NCI-H1092 (cell line): ENCODE results near the gene TAL2.

Experiments used
- DNase-seq: peaks from one replicate; lab custom pipeline; 2025; lab: John Stamatoyannopoulos, UW

TAL2 gene

DNA sequence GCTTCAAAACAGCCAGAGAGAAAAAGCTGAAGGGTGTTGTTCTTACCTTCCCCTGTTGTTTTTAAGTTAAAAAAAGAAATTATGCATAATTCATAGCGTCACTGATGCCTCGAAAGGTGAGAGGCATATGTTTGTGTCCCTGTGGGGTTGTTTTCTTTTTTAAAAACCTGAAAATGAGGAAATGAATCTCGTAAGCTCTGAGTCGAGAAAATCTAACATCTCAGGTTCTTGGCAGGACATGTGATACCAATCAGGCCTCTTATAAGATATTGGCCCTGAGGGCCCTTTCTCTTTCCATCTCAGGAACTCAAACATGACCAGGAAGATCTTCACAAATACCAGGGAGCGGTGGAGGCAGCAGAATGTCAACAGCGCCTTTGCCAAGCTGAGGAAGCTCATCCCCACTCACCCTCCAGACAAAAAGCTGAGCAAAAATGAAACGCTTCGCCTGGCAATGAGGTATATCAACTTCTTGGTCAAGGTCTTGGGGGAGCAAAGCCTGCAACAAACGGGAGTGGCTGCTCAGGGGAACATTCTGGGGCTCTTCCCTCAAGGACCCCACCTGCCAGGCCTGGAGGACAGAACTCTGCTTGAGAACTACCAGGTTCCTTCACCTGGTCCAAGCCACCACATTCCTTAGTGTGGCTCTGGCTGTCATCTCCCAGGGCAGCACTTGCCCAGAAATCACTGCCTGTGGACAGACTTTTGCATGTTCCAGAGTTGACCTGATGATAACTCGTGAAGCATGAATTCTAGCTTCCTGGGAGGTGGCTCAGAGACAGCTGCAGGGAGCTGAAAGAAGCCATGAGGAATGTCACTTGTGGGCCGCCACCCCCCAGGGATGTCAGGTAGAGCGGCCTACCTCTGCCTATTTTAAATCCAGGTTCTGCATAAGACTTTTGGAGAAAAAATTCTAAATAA lies at the start of gene TAL2:
Gene TAL2 (plus strand): TSS at position 274 of the 921 bp plus-strand sequence. CDS start 40 bp downstream, at position 314.
- DNase-seq, result no peak

DNA sequence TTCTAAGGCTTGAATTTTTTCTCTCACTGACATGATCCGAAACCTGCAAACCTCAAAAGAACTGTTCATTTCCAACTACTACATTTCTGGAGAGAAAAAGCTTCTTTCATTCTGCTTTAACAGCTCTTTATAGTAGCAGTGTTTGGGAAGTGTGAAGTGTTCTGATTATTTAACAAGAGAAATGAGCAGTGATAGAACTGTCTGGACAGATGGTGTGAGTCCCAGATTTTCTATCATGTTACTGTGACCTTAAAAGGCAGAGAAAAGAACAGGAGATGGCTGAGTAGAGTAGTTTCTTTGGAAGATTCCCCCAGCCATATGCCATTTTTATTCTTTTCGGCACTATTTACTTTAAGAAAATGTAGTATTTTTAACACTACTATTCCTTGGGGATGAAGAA lies 41.3 kb upstream of the TAL2 start:
- no peak for DNase-seq

DNA sequence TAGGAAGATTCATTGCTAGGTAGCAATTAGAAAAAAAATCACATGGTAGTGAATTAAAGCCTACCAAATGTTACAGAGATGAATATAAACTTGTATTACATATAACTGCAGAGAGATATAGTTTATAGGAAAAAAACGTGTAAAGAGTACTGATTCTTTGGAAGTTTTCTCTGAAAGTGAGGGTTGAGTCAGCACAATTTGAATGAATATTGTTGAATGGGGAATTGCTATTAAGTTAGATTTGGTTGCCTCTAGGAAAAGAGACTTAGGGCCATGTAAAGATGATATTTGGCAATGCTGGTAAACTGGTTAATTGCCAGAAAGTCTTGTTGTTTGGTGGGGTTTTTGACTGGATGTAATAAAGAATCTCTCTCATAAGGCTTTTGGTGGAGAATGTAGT lies 37.2 kb upstream of the TAL2 start:
- no peak for DNase-seq

DNA sequence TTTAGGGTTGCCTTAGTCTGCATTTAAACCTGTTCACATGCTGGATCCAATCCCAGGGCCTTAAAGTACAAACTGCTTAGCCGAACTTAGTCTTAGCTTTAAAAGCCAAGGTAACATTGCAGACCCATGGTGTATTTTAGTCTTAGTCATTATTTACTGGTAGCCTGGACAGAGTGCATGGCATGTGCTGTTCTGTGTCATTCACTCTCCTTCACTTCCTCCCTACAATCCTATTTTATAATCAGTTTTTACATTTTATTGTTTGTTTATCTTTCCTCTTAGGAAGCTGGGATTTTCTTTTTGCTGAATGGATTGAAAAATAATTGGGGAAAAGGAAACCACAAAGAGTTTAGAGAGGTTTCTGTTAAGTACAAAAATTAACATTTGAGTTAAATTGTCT lies 29.4 kb upstream of the TAL2 start:
- no peak for DNase-seq

DNA sequence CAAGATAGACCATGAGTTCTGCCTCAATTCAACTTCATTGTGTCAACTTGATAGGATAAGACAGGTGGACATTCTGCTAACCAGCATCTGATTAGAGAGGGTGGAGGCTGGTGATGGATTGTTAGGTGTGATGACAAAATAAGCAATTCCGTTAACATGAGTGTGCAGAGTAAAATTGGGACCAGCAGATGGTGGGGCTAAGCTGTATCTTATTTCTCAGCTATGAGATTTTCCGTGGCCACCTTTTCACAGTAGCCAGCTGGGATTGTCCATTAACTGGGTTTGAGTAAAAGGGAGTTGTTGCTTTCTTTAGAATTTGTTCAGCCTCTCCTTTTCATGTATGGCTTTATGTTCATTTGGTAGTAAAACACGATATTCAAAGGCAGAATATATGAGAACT lies 28.8 kb upstream of the TAL2 start:
- DNase-seq, result no peak

DNA sequence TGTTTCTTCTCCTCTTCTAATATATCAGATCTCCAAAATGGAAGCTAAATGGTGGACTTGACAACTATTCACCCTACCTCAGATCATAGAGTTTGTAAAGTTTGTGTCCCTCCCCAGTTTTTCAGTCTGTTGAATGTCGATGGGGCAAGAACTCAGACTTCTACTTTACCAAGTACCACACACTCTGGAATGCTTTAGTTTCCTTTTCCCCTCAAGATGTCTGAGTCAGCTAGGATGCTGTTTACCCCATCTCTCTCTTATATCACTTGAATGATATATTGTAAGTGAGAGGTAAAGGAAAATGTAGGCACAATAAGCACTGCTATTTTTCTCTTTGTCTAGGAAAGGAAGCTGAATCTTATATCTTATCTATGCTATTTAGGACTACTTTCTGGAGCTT lies 25.9 kb upstream of the TAL2 start:
- no peak for DNase-seq

DNA sequence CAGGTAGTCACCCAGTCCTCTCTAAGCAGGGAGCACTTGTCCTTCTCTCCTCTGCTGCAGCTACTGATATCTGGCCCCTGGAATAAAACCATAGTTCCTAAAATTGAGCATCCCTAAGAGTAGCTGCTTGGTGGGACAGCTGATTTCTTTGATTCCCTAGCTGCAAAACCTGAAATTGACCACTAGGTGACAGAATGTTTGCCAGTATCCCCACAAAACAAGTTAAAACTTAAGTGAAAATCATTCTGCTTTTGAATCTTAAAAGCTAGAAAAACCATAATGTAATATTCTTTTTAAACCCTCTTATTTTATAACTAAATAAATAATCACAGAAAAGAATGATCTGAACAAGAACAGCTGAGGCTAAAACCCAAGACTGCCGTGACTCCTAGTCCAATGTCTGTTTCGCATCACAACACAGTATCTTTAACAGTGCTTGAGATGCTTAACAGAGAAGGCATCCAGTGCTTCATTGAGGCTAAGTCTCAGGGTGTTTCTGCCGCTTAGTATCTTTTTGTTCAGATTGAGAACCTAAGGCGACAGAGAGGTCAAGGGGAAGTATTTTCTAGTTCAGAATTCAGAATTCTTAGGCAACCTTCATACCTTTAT lies 24.4 kb upstream of the TAL2 start:
- no peak for DNase-seq

DNA sequence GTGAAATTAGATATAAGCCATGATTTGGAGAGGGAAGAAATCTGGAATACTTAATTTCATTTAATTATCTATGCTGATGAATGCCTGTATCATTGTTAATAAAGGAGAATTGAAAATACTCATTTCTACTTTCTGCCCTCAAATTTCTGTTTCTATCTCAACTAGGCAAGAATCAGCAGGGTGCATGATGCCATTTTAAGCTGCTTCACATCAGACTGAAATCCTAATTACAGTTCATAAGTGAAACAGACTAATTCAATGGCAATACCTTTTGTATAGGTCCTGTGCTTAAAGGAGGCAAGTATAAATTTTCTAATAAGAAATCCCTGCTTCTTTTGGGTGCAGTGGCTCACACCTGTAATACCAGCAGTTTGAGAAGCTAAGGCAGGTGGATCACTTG lies 22.3 kb upstream of the TAL2 start:
- no peak for DNase-seq

DNA sequence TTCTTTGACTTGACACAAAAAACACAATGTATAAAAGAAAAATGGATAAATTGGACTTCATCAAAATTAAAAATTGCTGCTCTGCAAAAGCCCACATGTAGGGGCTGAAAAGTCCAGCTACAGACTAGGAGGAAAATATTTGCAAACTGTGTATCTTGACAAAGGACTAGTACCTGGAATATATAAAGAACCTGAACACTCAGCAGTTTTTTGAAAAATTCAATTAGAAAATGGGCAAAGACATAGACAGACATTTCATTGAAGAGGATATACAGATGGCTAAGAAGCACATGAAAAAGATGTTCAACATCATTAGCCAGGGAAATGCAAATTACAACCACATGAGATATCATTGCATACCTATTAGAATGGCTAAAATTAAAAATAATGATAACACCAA lies 18.5 kb upstream of the TAL2 start:
- no peak for DNase-seq

DNA sequence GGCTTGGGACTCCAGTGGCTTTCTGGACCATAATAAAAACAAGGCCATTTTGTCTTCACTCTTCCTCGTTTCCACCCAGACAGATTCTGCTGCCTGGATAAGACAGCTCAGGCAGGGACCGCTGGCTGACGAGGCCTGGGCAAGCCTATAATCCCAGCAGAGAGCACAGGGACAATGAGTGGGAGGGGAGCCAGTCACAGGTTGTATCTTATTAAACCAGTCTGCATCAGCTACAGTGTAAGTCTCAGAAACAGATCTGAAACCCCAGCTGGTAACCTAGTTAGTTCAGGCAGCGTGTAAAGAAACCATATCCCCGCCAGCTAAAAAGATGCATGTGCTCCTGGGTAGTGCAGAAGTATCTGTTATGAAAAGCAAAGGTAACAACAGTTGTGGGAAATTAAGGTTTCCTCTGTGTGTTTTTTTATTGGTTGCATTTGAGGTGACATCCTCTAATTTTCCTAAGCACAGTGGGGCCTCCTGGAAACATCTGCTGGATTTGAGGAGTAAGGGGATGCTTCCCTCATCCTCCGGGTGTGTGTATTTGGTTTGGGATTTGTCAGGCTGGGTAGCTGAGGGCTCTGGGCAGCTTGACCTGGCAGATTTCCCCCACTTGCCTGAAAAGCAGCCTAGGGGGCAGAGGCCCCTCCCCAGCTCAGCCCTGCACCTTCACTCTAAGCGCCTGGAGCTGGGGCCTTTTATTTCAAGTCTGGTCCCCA lies 15.2 kb upstream of the TAL2 start:
- peak; percentile 61 for DNase-seq

DNA sequence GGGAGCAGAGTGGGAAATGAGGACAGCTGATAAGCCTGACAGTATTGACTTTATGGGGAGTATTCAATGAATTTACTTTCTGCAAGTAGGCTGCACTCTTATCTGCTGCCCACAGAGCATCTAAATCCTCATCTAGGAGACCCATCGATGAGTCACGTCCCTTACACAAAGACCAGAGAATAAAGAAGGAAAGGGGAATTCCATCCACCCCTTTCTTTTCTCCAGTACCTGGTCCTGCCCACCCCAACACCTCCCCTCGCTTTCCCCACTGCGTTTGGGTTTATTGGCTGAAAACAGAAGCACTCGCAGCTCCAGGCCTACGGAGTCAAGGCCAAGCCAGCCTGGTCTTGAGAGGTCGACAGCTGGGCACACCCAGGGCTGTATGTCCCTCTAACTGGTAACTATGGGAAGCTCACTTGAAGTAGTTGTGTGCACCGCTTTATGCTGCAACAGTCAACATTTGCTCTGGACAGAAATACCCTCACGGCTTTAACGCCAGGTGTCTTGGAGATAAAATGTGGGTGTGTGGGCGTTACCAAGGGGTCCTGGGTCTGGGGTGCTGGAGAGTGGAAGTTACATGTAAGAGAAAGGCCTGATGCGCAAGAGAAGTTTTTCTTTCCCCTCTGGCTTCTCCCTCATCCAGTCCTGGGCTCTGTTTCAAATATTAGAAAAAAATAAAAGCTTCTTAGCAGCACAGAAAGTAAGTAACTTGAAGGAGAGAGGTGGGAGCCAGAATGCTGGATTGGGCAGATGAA lies 14.5 kb upstream of the TAL2 start:
- peak; percentile 53 for DNase-seq

DNA sequence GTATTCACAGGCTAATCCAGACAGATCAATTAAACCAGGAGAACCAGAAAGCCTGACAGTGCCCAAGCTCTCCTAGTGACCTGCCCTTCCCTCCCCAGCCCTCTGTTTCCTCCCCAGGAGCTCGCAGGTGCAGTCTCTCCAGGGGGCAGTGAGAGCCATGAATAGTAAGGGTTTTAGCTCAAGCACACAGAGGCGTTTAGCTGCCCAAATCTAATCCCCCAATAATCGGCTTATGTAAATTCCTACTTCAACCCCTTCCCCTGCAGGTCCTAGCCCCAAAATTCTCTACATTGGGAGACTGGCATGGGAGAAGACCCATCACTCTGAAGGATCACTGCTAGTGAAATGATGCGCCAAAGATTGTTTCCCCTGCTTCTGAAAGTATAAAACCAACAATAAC lies 10.5 kb upstream of the TAL2 start:
- DNase-seq, result no peak

DNA sequence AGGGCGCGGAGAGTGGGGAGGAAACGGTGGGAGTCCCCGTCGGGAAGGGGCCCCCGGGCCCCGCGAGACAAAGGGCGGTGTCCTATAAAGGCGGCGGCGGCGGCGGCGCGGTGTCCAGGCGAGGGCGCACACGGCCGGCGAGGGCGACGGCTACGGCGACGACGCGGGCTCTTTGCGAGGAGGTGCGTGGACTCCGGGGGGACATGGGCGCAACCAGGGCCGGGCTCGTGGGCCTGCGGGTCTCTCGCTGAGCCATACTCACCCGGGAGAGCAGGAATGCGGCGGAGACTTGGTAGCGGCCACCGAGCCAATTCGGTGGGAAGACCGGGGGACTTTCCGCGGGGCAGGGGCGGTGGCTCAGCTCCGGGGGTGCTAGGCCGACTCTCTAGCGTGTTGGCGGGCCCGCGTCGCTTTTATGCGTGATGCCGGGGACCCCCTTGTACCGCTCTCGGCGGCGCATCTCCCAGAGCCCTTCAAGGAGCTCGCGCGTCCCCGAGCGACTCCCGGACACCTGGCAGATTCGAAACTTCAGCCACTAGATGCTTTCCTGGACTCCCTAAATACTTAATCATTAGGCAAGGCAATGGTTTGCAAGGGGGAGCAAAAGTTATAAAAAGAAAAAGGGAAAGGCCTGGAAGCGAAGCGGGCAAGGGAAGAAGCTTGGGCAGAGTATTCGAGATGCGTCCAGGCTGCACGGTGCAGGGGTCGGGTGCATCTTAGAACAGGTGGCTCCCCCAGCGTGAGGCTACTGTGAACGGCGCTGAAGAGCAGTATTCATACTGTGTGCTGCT lies 5.9 kb upstream of the TAL2 start:
- DNase-seq, result peak; percentile 18

DNA sequence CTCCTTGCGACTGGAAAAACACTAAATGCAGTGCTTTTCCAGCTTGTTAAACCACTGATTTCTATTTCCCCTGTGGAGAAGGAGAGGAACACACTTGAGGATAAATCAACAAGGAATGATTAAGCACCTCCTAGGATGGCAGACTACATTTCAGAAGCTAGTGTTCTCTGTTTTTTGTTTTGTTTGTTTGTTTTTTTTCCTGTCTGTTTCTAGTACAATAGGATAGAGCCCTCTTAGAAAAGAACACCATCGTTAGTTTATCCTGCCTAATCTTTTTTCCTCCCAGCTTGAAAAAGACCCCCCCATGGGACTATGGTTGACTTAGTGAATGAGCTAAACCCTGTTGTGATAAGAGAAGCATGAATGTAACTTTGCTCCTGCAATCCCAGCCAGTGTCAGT lies 3.9 kb upstream of the TAL2 start:
- no peak for DNase-seq

DNA sequence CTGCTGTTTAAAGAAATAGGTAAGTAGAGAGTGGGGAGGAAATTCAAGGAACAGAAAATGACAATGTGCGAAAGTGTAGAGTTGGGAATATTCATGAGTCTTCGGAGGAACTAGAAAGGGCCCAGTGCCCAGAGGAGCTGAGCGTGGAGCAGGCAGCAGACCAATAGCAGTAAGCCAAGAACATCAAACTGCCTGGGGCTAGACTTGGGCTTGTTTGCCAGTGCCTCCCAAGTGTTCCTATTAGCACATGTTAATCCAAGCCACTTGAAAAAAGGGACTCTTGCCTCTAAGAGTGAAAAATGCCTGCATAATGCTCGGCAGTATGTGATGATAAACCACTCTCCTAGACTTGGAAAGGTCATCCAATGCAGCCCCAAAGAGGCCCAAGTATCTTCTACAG lies 1.2 kb upstream of the TAL2 start:
- DNase-seq, result no peak

DNA sequence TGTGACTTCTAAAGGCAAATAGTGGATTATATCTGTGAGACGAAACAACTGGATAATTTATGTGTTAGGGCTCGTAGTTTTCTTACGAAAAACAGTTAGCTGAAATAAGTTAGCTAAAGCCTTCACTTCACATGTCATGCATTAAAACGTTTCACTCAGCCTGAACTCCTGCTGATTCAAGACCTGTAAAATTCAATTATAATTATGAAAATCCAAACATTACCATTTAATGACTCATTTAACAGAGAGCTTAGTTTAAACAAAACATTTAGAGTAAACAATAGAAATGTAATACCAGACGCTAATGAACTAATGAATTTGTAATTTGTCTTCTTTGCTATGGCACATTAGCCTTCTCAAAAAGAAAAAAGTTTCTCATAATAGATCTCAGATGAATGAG lies 1.7 kb downstream of the TAL2 start:
- no peak for DNase-seq

DNA sequence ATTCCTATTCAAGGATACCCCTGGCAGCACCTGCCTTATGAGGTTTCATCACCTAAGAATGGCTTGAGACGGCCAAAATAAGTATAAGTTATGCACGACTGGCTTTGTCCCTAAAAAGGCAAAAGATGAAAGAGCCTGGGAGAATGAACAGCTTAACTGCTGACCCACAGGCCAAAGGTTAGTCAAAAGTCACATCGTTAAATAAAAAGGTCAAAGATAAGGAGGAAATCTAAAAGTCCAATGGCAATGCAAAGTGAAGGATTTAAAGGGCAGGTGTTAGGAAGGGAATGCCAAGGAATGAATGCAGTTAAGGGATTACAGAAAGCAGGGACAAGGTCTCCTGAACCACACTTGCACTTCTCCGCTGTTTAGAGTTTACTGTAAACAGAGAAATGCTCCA lies 5.6 kb downstream of the TAL2 start:
- DNase-seq, result no peak

DNA sequence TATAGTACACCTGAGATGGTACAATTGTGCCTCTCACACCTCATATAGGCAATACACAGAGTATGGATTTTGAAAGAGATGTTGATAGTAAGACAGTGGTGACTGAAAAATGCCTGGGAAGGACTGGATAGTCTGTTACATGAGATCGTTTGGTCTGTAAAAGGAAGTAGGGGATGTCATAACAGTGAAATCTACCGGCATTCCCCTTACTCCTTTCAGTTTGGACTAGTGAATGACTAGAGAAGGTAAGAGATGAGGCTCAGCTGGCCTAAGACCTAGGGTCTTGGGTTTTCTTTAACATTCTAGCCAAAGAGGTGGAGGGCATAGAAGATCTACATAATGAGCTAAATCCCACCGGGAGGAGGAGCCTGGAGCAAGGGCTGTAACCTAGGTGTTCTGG lies 8.1 kb downstream of the TAL2 start:
- no peak for DNase-seq

DNA sequence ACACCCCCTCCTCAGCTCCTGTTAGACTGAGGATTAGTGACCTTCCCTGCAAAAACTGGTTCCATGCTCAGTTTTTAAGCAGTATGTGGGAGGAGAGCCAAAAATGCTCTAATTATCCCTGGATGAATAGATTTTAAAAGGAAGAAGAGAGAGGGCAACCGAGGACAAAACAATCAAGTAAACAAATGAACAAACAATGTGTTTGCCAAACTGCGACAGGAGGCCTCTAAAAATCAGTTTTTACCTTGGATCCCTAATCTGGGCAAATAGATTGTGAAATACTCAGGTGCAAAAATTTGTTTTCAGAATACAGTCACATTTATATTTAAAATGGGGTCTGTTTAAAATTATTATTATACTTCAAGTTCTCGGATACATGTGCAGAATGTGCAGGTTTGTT lies 8.5 kb downstream of the TAL2 start:
- no peak for DNase-seq

DNA sequence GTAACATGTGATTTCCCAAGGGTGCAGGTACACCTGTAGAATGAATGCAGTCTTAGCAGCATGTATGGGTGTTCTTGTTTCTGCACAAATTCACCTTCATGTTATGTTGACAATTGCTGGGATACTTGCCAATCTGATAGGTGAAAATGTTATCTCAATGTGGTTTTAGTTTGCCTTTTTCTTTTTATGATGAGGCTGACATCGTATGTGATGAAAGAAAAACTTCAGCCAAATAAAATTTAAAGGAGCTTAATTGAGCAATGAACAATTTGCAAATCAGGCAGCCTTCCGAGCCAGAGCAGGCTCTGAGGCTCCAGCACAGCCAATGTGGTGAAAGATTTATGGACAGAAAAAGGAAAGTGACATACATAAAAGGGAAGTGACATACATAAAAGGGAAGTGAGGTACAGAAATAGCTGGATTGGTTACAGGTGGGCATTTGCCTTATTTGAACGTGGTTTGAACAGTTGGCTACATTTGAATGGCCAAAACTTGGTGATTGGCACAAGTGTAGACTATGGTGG lies 10.5 kb downstream of the TAL2 start:
- DNase-seq, result no peak

DNA sequence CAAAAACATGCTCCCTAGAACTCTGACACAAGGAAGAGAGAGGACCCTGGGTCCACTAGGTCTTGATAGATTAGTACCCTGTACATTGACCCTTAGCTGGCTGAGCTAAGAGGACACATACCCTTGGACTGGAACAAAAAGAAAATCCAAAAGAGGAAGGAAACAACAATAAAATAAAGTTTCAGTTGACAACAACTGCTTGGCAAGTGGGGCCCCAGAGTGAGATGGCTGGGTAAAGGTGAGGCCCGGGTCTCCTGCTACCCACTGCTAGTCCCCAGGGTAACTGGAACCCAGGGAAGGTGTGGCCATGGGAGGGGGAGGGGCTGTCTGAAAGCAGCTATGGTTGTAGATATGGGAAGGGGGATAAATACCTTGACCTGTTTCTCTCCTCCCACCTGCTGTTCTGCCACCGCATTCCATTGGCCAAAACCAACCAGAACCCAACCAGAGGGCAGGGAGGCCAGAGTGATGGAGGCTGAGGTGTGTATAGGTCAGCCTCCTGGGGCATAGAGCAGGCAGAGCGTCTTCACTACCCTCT lies 11.7 kb downstream of the TAL2 start:
- DNase-seq, result no peak
